NCI-H187 (cell line): ENCODE results near the gene HMGN4.
"Not testable (repeated sequence)": the region's sequence is repeated elsewhere in the genome, so short reads cannot be mapped to it uniquely, and the experiment has no call there.

Experiments used
- DNase-seq, 2 experiments: peaks; one replicate each; lab custom pipeline; 2025; lab: John Stamatoyannopoulos, UW

The HMGN4 gene

DNA sequence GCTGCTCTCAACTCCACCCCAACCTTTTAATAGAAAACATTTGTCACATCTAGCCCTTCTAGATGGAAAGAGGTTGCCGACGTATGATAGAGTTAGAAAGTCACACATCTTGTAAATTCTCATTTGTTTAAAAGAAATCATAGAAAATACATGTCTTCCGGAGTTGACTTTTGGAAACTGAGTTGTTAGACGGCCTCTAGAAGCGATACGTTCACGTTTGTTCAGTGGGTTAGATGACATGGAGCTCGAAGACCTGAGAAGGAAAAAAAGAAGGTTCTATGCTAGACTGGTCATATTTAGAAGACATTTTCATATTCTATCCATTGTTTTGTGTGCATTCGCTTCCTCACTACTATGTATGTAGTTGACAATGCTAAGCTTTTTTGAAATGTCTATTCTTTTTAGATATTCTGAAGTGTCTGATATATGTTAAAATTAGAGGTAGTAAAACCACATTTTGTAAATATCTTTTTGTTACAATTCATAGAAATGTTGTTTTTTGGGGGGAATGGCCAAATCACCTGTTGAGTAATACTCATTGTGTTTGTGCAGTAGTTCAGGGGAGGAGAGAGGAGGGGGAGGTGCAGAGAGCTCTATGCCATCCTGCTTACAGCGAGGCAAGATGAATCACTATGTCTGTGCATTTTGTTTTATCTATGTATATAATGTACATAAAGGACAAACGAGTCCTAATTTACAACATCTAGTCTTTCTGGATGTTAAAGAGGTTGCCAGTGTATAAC lies 15.5 kb upstream of the HMGN4 start:
- DNase-seq: not testable (repeated sequence)

DNA sequence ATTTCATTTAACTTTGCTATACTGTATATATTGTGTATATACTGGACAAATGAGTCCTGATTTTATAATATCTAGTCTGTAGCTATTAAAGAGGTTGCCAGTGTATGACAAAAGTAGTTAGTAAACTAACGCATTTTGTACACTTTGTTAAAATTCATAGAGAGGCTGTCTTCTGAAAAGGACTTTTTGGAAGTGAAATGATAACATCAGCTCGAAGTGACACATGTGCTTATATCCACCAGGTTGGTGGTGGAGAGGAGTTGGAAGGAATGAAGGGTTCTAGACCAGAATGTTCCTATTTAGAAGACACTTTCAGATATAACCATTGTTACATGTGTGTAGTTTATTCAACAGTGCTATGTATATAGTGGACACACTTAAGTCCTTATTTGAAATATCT lies 13.9 kb upstream of the HMGN4 start:
- DNase-seq: not testable (repeated sequence)

DNA sequence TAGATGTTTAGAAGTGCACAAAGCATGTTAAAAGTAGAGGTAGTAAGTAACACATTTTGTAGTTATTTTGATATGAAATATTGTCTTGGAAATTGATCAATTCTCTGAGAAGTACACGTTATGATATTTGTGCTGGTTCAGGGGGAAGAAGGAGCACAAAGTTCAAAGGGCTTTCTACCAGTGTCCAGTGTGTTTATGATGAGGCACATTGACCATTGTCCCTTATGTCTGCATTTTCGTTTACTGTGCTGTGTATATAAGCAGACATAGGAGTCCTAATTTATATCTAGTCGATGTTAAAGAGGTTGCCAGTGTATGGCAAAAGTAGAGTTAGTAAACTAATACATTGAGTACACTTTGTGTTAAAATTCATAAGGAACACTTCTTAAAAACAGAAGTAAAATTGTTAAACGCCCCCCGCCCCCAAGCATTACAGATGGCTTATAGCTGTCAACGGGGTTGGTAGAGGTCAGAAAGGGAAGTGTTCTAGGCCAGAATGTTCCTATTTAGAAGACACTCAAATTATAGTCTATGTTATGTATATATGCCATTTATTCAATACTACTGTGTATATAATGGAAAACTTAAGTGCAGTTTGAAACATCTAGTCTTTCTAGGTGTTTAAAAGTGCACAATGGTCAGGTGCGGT lies 13.3 kb upstream of the HMGN4 start:
- DNase-seq: no peak

DNA sequence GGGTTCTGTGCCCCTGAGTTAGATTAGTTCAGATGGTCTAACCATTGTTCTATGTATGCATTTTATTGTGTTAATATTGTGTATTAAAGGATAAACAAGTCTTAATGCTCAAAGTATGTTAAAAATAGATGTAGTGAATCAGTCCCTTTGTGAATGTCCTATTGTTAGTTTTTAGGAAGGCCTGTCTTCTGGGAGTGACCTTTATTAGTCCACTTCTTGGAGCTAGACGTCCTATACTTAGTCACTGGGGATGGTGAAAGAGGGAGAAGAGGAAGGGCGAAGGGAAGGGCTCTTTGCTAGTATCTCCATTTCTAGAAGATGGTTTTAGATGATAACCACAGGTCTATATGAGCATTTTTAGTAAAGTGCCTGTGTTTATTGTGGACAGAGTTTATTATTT lies 12.3 kb upstream of the HMGN4 start:
- DNase-seq: no peak

DNA sequence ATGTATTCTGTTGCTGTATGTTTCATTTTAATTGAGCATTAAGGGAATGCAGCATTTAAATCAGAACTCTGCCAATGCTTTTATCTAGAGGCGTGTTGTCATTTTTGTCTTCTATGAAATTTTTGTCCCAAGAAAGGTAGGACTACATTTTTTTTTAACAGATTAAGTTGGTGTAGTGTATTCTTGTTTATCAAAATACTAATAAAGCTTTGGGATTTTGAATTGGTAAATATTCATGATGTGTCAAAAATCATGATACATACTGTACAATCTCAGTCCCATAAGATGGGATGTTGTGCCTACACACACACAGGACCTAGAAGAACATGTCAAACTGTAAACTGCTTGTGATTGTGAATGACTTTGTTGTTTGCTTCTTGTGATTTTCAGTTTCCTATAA lies 11.2 kb upstream of the HMGN4 start:
- DNase-seq: no peak

DNA sequence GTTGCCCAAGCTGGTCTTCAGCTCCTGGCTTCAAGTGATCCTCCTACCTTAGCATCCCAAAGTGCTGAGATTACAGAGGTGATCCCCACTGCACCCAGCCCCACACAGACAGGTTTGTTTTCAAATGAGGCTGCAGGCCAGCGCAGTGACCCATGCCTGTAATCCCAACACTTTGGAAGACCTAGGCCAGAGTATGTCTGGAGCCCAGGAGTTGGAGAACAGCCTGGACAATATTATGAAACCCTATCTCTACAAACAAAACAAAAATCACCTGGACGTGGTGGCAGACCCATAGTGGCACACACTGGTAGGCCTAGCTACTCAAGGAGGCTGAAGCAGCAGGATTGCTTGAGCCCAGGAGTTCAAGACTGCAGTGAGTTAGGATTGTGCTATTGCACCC lies 8.0 kb upstream of the HMGN4 start:
- DNase-seq: no peak

DNA sequence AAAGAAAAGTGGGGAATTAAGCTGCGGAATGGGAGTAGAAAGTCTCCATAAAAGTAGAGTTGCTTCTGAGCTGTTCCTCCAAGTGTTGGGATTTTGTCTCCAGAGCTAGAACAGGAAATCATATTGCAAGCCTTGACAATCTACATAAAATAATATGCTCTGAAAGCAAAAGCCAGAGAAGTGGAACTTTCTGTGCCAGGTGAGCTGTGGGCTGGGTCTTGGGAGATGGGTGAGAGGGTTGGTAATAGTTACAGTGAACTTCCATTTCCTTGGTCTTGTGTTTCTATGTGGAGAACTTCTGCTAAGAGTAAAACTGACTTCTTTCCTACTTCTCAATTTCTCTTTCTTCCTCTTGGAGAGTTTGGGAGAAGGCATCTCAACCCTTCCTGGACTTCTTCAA lies 6.3 kb upstream of the HMGN4 start:
- no peak for DNase-seq

DNA sequence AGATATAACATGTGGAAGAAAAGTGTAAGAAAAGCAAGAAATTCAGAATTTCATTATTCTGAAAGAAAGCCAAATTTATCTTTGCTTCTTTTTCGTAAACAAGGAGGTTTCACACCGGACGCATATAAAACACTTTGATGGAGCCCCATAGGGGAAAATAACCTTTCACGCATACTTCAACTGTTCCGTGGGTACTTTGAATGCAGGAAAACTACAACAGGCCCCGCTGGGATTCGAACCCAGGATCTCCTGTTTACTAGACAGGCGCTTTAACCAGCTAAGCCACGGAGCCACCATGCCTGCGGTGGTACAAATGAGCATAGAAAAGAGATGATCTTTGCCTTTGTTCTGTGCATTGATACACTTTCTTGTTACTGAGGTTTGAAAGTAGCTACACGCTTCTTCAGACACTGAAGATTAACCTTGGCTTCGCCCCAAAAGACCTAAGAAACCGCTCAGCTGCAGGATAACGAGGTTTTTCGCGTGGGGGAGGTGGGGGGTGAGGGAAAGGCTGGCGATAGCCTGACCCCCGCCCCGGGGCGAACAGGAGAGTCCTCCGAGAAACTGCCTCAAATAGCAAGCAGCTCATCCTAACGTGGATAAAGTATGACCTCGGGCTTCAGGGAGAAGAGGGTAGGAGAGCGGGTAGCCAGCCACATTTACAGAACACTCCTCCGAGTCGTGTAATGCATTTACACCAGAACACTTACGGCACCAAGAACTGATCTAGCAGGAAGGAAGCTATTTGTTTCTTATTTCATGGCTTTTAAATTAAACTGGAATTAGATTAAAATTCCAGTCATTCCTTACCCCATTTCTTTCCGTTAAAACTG lies 5.3 kb upstream of the HMGN4 start:
- peak; percentile 73 to 96 for DNase-seq

DNA sequence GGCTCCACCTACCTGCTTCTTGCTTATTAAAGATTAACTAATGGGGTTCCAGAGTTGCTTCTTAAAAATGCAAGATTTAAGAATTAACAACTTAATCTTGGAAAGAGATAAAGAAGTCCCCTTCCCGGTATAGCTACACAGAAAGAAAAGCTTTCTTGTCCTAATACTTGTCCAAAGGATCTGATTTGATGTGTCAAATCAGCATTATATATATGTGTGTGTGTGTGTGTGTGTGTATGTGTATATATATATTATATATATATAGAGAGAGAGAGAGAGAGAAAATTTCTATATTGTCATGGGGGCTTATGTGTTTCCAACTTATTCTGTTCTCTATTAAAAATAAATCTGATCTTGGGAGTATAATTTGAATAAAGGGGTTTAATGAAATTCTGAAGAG lies 4.6 kb upstream of the HMGN4 start:
- DNase-seq: no peak

DNA sequence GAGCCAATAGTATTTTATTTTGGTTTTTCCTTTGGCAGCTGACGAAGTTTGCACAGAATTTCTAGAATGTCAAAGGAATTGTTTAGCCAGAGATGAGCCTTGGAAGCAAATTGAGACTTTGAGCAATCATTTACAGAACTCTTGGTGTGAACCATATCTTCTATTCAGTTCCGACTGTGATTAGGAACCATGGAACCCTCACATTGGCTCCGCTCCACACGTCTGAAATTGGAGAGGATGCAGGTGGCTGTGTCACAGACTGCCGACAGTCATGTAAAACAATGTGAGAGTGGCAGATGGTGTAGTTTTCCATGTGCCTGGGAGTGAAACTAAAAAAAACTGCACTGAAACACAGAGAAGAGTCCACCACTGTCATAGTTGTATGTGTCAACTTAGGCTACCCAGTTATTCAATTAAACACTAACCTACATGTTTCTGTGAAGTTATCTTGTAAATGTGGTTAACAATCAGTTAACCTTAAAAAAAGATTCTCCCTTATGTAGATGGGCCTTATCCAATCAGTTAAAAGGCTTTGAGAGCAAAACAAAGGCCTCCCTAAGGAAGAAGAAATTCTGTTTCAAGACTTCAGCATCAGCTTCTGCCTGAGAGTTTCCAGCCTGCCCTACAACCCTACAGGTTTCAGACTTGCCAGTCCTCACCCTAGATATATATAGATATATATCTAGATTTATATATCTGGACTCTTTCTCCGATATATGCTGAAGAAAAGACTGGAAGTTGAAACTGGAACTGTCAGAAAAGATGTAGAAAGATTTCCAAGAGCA lies 3.3 kb upstream of the HMGN4 start:
- DNase-seq: no peak

DNA sequence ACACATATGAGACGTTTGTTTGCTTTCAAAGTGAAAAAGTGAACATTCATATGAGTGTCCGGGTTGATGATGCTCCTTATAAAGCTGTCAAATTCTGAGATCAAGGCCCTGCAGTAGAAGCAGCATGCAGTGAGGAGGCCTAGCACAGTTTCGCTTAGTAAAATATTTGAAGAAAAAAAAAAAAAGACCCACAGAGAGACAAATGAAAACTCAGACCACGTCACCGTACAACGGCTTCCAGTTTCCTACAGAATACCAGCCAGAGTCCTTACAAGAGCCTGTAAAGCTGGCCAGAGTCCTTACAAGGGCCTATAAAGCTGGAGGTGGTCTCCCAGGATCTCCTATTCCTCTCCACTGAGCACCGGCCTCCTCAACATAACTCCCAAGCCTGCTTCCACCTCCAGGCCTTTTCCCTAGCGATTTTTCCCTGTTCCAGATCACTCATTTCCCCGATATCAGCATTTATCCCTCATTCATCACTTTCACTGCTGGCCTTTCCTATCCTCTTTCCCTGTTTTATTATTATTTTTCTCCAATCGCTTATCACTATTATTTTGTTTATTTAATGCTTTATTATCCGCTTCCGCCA lies 1.5 kb upstream of the HMGN4 start:
- no peak for DNase-seq

DNA sequence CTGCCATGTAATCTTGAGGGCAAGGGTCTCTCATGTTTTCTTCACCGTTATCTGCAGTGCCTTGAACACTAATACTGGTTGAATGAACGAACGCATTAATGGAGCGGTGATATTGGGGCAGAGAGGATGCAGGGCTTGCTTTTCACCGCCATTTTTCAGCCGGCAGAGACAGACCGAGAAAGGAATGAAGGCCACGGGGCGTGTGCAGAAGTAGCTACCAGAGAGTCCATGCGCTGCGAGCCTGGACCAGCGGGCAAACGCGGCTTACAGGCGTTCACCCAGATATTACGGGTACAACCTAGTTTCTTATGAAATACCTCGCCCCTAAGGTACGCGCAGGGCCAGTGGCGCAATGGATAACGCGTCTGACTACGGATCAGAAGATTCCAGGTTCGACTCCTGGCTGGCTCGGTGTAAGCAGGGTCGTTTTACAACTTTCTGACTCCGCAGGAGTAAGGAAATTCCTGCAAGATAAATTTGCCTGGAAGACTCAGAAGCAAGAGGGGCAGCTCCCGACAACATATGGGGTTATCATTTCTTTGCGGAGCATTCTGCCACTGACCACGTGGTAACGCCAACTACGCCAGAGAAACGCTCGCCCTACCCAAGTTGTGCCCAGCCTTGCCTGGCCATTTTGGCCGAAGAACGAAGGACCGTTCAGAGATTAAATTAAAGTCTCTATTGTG lies 863 bp upstream of the HMGN4 start:
- peak; percentile 83 to 88 for DNase-seq

DNA sequence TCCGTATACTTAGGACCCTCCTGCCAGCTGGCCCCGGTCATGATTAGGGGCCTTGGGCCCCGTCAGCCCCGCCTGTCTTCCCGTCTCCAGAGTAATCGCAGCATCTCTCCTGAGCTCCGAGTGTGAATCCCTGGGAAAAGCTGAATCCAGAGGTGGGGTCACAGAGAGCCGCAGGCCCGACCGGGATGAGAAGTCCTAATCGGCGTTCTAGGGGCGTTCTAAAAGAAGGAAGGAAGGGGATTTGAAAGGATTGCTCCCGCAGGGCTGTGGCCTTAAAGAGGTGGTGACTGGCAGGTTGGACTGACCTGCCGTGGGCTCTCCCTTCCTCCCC lies 371 bp downstream of the HMGN4 start:
- peak in 1 of 2 experiments; percentile 23 for DNase-seq

DNA sequence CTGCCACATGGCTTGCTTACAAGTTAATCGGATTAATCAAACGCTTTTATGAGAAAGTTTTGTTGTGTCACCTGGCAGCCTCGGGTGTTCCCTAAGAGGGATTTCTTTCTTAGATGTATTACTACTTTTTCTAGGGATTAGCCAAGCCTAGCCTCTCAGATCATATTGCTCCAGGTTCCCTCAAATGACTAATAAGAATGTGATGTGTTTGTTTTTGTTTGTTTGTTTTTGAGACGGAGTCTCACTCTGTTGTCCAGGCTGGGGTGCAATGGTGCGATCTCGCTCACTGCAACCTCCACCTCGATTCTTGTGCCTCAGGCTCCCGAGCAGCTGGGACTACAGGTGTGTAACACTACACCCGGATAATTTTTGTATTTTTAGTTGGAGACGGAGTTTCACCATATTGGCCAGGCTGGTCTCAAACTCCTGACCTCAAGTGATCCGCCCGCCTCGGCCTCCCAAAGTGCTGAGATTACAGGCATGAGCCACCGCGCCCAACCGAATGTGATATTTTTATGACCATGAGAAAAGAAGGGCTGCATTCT lies 977 bp downstream of the HMGN4 start:
- no peak for DNase-seq

DNA sequence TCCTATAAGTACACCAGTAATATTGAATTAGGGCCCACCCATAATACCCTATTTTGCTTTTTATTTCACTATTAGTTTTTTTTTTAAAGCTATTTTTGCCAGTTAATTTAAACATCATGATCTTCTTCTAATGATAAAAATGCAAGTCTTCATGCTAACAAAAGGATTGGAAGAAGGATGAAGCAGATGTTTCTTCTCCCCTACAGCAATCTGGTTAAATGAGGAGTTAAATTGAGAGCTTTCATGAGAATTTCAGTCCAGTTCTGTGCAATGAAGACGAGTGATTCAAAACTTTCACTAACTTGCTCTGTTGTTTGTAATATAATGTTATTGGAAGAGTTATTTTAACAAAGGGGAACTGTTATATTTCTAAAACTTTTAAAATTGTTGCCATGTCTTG lies 3.4 kb downstream of the HMGN4 start:
- no peak for DNase-seq

DNA sequence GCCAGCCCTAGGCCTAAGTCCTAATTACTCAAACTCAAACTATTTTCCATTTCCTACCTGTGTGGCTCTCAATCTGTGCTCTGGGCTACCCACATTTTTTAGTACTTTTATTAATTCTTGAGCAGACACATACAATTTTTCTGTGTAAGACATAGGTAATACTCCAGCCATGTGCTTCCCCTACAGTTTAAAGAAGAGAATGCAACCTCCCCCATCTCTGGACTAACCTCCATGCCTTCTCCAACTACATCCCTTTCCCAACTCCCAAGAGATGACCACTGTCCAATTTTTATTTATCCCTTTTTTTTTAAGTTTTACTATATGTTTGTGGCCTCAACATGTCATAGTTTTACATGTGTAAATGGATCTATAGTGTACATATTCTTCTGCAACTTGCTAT lies 5.8 kb downstream of the HMGN4 start:
- no peak for DNase-seq

DNA sequence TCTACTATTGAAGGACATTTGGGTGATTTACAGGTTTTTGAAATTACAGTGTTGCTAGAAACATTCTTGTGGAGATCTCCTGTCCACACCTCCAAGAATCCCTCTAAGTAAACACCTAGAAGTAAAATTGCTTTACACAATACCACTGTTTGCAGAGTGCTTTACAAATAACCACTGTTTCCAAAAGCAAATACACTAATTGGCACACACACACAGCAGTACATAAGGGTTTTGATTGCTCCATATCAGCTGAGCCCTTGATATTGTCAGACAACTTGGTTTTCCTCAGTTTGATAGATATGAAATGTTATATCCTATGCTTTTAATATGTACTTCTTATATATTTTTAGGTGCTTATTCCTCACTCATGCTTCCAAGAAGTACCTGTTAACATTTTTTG lies 6.3 kb downstream of the HMGN4 start:
- DNase-seq: no peak

DNA sequence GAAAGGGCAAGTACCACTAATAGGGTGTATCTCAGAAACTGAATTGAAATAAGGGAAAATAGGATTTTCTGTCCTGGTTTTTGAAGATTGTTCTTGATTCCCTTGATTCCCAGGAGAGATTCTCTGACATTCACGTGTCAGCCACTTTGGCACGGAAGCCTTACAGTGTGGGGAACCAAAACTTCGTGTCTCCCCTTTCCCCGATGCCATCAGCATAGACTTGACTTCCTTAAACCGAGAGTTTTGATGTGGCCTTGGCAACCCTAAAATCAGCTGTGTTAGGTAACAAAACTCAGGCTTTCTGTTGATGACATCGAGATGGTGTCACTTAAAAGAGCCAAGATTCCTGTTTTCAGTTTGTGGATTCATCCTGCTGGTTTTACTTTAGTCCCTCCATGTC lies 7.5 kb downstream of the HMGN4 start:
- no peak for DNase-seq

DNA sequence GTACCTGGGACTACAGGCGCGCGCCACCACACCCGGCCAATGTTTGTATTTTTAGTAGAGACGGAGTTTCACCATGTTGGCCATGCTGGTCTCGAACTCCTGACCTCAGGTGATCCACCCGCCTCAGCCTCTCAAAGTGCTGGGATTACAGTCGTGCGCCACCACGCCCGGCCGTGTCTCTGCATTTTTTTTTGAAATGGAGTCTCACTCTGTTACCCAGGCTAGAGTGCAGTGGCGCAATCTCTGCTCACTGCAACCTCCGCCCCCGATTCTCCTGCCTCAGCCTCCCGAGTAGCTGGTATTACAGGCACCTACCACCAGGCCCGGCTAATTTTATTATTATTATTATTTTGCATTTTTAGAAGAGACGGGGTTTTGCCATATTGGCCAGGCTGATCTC lies 9.2 kb downstream of the HMGN4 start:
- DNase-seq: not testable (repeated sequence)

DNA sequence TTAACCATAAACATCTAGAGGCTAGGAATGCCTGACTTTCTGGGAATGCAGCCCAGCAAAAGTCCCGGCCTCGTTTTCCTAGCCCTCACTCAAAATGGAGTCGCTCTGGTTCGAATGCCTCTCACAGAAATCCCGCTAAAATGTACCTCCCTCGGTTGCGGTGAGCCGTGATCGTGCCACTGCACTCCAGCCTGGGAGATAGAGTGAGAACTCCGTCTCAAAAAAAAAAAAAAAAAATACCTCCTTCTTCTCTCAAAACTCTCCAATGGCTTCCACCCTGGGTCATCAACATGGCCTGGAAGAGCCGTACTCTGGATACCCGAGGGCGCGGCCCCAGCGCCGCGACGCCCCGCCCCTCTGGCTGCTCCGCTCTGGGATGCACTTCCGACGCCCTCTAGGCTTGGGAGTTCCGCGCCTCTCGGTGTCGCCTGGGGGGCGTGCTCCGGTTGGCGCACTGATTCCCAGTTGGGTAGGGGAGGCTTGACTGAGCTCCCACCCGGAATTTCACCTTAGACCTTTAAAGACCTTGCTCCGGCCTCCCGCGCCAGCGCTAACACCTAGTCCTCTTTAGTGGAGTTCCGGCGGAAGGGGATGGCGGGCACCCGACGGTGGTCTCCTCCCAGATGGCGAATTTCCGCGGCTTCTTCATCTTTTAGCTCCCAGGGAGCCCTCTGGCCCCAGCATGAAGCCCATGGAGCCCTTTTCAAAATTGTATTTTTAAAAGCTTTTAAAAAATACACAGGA lies 12.3 kb downstream of the HMGN4 start:
- DNase-seq: peak; percentile 11 to 40
